BLaER1 treated with 17β-estradiol and CSF1 and Interleukin-3, amounts not matched to agents 10 nM and 100 nM (cell line): Measurements from ENCODE around the gene BAIAP2L1.

Experiments
- H3K27ac ChIP-seq, 11 experiments: shearing (Covaris generic); formaldehyde crosslinking; 2 replicates each; pipeline ENCODE4 v1.8.1; 2022
- H3K27me3 ChIP-seq, 11 experiments: shearing (Covaris generic); formaldehyde crosslinking; 2 replicates each; pipeline ENCODE4 v1.8.1; 2022
- H3K36me3 ChIP-seq, 11 experiments: shearing (Covaris generic); formaldehyde crosslinking; 2 replicates each; pipeline ENCODE4 v1.8.1; 2022
- H3K4me1 ChIP-seq, 10 experiments: shearing (Covaris generic); formaldehyde crosslinking; 2 replicates each; pipeline ENCODE4 v1.8.1; 2022
- H3K4me2 ChIP-seq, 11 experiments: shearing (Covaris generic); formaldehyde crosslinking; 2 replicates each; pipeline ENCODE4 v1.8.1; 2022
- H3K4me3 ChIP-seq, 10 experiments: shearing (Covaris generic); formaldehyde crosslinking; 2 replicates each; pipeline ENCODE4 v1.8.1; 2022
- H3K9ac ChIP-seq, 11 experiments: shearing (Covaris generic); formaldehyde crosslinking; 2 replicates each; pipeline ENCODE4 v1.8.1; 2022
- H3K9me3 ChIP-seq, 11 experiments: shearing (Covaris generic); formaldehyde crosslinking; replicated peaks in 1 of 11; 2 replicates each; pipeline ENCODE4 v1.8.1; 2022
- H4K20me1 ChIP-seq, 11 experiments: shearing (Covaris generic); formaldehyde crosslinking; 2 replicates each; pipeline ENCODE4 v1.8.1; 2022
- Cebpa-rat ChIP-seq, 11 experiments: shearing (Covaris generic); IDR thresholded peaks; 2 replicates each; pipeline ENCODE4 v1.8.1; 2022

Gene BAIAP2L1

DNA sequence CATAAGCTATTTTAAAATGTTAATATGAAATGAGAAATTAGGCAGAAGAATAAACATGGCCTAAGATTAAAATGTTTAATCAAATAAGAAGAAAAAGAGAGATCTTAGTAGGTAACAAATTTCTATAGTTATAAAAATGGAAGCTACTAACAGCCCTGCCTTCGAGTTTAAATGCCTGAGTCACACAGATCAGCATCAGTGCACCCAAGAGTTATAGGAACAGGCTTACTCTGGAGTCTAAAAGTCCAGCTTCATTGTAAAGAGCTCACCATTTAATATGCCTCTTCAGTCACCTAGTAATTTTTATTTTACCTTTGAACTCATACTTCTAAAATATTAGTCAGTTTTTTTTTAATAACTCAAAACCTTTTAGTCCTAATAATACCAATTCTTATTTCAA is 66.8 kb downstream of the BAIAP2L1 start:
- H3K4me1 ChIP-seq: peaks cover 0 to 13% (median 8%) of the 10 kb centered on the region in 10 experiments; a peak in 15 of 20 replicates
- no peak overlapping the region for H3K9ac ChIP-seq
- H3K27me3 ChIP-seq: no peaks in the 10 kb centered on the region
- peaks cover 7 to 21% (median 10%) of the 10 kb centered on the region in 11 experiments; a peak in 19 of 22 replicates for H3K9me3 ChIP-seq
- H3K27ac ChIP-seq: no peak overlapping the region
- H3K4me2 ChIP-seq: no peak overlapping the region
- TF ChIP-seq Cebpa-rat (IDR thresholded peaks at IDR 0.05): no peak
- no peak overlapping the region for H3K4me3 ChIP-seq
- no peaks in the 10 kb centered on the region for H4K20me1 ChIP-seq
- peaks cover 0 to 5% (median 0%) of the 10 kb centered on the region in 11 experiments; a peak in 2 of 22 replicates for H3K36me3 ChIP-seq

DNA sequence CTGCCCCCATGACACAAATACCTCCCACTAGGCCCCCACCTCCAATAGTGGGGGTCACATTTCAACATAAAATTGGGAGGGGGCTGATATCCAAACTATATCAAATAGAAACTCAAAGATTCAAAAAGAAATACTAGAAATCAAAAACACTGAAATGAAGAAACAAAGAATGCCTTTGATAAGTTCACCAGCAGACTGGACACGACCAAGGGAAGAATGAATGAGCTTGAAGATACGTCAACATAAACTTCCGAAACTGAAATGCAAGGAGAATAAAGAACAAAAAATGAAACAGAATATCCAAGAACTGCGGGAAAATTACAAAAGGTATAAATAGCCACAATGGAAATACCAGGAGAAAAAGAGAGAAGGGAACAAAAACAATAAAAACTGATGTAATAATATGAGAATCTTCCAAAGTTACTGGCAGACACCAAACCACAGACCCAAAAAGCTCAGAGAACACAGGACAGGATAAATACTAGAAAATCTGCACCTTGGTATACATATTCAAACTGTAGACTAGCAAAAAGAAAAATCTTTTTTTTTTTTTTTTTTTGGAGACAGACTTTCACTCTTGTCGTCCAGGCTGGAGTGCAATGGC is 69.9 kb downstream of the BAIAP2L1 start:
- H4K20me1 ChIP-seq: no peaks in the 10 kb centered on the region
- peaks cover 0 to 11% (median 0%) of the 10 kb centered on the region in 11 experiments; a peak in 6 of 22 replicates for H3K9me3 ChIP-seq
- no peak for TF ChIP-seq Cebpa-rat (IDR thresholded peaks at IDR 0.05)
- no peaks in the 10 kb centered on the region for H3K36me3 ChIP-seq
- no peak overlapping the region for H3K4me3 ChIP-seq
- H3K27me3 ChIP-seq: no peaks in the 10 kb centered on the region
- no peak overlapping the region for H3K4me2 ChIP-seq
- no peak overlapping the region for H3K27ac ChIP-seq
- no peak overlapping the region for H3K9ac ChIP-seq
- peaks cover 0 to 24% (median 18%) of the 10 kb centered on the region in 10 experiments; a peak in 15 of 20 replicates for H3K4me1 ChIP-seq

- Histone ChIP-seq H3K4me3 (no peak overlapping the region), H3K27me3 (no peaks in the 10 kb centered on the region), H4K20me1 (no peaks in the 10 kb centered on the region), H3K27ac (peak overlapping the region in 4 of 11 experiments; percentile 44 to 67 (median 54); a peak in 6 of 22 replicates), H3K9me3 (peaks cover 0 to 11% (median 0%) of the 10 kb centered on the region in 11 experiments; a peak in 6 of 22 replicates), H3K9ac (peak overlapping the region in 2 of 11 experiments; percentile 13 to 34; a peak in 2 of 22 replicates), H3K4me2 (peak overlapping the region in 9 of 11 experiments; percentile 4 to 83 (median 65); a peak in 17 of 22 replicates), H3K4me1 (peaks cover 0 to 24% (median 18%) of the 10 kb centered on the region in 10 experiments; a peak in 15 of 20 replicates), H3K36me3 (no peaks in the 10 kb centered on the region)
- TF ChIP-seq Cebpa-rat (IDR thresholded peaks at IDR 0.05): no peak
These were observed 71.0 kb downstream of the BAIAP2L1 start for GRCh38 chr7:98329791-98330373.

GRCh38 chr7:98329100-98329790 is 71.6 kb downstream of the BAIAP2L1 start:
- no peak for TF ChIP-seq Cebpa-rat (IDR thresholded peaks at IDR 0.05)
- peaks cover 0 to 24% (median 18%) of the 10 kb centered on the region in 10 experiments; a peak in 15 of 20 replicates for H3K4me1 ChIP-seq
- no peaks in the 10 kb centered on the region for H4K20me1 ChIP-seq
- H3K4me2 ChIP-seq: peak overlapping the region; percentile 4 to 83 (median 63); a peak in 18 of 22 replicates
- H3K9me3 ChIP-seq: peaks cover 0 to 11% (median 0%) of the 10 kb centered on the region in 11 experiments; a peak in 6 of 22 replicates
- no peaks in the 10 kb centered on the region for H3K27me3 ChIP-seq
- no peaks in the 10 kb centered on the region for H3K36me3 ChIP-seq
- peak overlapping the region in 5 of 11 experiments; percentile 13 to 44 (median 34); a peak in 5 of 22 replicates for H3K9ac ChIP-seq
- H3K27ac ChIP-seq: peak overlapping the region in 8 of 11 experiments; percentile 14 to 67 (median 42); a peak in 11 of 22 replicates
- H3K4me3 ChIP-seq: no peak overlapping the region

GRCh38 chr7:98324782-98325181 is 76.1 kb downstream of the BAIAP2L1 start:
- H4K20me1 ChIP-seq: no peaks in the 10 kb centered on the region
- TF ChIP-seq Cebpa-rat (IDR thresholded peaks at IDR 0.05): no peak
- no peaks in the 10 kb centered on the region for H3K9me3 ChIP-seq

DNA sequence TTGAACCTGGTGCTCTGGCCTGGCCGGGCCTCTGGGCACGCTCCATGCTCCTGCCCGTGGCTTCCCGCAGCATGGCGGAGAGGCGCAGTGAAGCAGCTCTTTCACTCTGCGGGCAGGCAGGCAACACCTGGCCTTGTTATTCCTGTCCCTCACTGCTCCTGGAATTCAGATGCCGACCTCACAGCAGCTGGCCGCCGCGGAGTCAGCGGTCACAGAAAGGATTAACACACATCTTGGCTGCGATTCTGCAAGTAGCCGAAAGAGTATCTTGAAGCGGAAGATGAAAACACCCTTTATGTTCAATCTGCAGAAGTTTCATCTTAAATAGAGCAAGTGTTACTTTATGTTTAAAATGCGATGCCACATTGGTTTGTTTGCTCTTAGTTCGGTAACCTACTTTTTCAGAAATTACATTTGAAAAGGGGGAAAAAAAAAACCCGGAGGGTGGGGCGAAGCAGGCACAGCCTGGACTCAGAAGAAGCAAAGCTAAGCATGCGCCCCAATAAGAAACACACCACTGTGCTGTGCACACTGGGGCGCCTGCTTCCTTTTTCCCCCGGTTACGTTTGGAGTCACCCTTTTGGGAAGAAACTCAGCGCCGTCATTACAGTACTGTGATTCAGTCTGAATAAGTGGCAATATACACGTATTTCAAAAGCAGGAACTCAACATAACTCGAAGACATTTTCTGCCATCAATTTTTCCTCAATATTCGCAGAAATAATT is 77.1 kb downstream of the BAIAP2L1 start:
- no peak overlapping the region for H3K27ac ChIP-seq
- TF ChIP-seq Cebpa-rat (IDR thresholded peaks at IDR 0.05): no peak
- peaks cover 5 to 58% (median 47%) of the 10 kb centered on the region in 10 experiments for H3K4me1 ChIP-seq
- H3K9ac ChIP-seq: no peak overlapping the region
- H3K27me3 ChIP-seq: no peaks in the 10 kb centered on the region
- no peaks in the 10 kb centered on the region for H4K20me1 ChIP-seq
- no peaks in the 10 kb centered on the region for H3K9me3 ChIP-seq
- no peak overlapping the region for H3K4me3 ChIP-seq
- H3K36me3 ChIP-seq: no peaks in the 10 kb centered on the region
- H3K4me2 ChIP-seq: 0 out of 22 replicates have a peak overlapping the region, but pooled peaks of 1 of the 11 experiments have one; percentile 5

More at GRCh38 chr7:98324782-98325181, 76.1 kb downstream of the BAIAP2L1 start:
- no peak overlapping the region for H3K4me3 ChIP-seq
- H3K36me3 ChIP-seq: no peaks in the 10 kb centered on the region
- no peak overlapping the region for H3K27ac ChIP-seq
- H3K9ac ChIP-seq: no peak overlapping the region
- peaks cover 5 to 58% (median 47%) of the 10 kb centered on the region in 10 experiments for H3K4me1 ChIP-seq
- no peak overlapping the region for H3K4me2 ChIP-seq
- no peaks in the 10 kb centered on the region for H3K27me3 ChIP-seq

- Histone ChIP-seq H3K36me3 (no peaks in the 10 kb centered on the region), H4K20me1 (no peaks in the 10 kb centered on the region), H3K27me3 (no peaks in the 10 kb centered on the region), H3K4me1 (peaks cover 5 to 53% (median 42%) of the 10 kb centered on the region in 10 experiments), H3K4me2 (peak overlapping the region in 6 of 11 experiments; percentile 61 to 80 (median 76); a peak in 10 of 22 replicates), H3K9me3 (no peaks in the 10 kb centered on the region), H3K9ac (no peak overlapping the region), H3K27ac (no peak overlapping the region), H3K4me3 (no peak overlapping the region)
- no peak for TF ChIP-seq Cebpa-rat (IDR thresholded peaks at IDR 0.05)
These were observed 78.3 kb downstream of the BAIAP2L1 start for GRCh38 chr7:98322331-98323270.

GRCh38 chr7:98321301-98321700 is 79.6 kb downstream of the BAIAP2L1 start:
- Histone ChIP-seq H4K20me1 (no peaks in the 10 kb centered on the region), H3K4me2 (peak overlapping the region; percentile 37 to 80 (median 61)), H3K27me3 (no peaks in the 10 kb centered on the region), H3K4me1 (peaks cover 5 to 57% (median 42%) of the 10 kb centered on the region in 10 experiments), H3K36me3 (no peaks in the 10 kb centered on the region), H3K4me3 (no peak overlapping the region), H3K27ac (no peak overlapping the region), H3K9ac (0 out of 22 replicates have a peak overlapping the region, but pooled peaks of 1 of the 11 experiments have one; percentile 30), H3K9me3 (peaks cover 0 to 10% (median 3%) of the 10 kb centered on the region in 11 experiments; a peak in 11 of 22 replicates)
- no peak for TF ChIP-seq Cebpa-rat (IDR thresholded peaks at IDR 0.05)
